Renal cortex interstitium (tissue), 11 donors: ENCODE measurements around the gene MTSS2. TPM values are rescaled to one million over a fixed set of nuclear protein-coding genes. Genes with fewer than 3 reads are reported as not detected.

Experiments
- DNase-seq, 11 donors: peaks; one replicate each; pipeline ENCODE4 v3.0.0-alpha.2; 2013; ENCODE audit warnings: low read depth in 9 of 11, low spot score in 4 of 11; ENCODE audit errors: extremely low read depth in 1 of 11
- polyA plus RNA-seq, 3 donors: library from polyadenylated mRNA; unstranded; fragments of 120-200 nt; gene quantifications; one replicate each; pipeline ENCODE4 v1.2.1, GENCODE V29; 2013; ENCODE audit not compliant: insufficient read length in 3 of 3

The MTSS2 gene
- polyA plus RNA-seq, 3 donors: 37.5 to 54.8 (median 40.7) TPM

DNA sequence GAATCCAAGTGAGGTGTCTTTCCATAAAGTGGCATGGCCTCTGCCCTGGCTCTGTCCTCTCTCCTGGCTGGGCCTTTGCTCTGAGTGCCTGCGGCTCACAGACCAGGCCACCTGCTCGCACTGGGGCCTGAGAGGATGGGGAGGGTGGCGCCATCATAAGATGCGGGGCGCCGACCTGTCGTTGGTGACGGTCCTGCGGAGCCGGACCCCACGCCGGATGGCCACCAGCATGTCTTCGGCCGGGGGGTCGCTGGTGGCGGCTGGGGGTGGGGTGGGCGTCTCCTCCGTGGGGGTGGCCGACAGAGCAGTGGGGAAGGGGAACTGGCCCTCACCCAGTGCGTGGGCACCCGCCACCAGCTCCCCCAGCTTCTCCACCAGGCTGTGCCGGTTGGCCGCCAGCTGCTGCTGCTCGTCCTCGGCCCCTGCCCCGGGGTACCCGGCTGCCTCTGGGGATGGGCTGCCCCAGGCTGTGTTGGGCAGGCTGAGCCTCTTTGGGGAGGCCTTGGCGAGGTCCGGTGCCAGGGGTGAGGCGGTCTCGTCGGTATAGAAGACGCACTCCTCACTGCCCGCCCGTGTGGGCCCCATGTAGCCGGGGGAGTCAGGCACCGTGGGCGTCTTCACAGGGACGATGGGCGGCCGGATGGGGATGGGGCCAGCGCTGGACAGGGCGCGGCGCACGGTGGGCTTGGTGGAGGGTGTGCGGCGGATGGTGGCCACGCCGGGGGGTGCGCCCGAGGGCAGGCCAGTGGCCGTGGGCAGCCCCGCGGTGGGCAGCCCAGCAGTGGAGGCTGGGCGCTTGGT lies 22.1 kb downstream of the MTSS2 start:
- no peak for DNase-seq

DNA sequence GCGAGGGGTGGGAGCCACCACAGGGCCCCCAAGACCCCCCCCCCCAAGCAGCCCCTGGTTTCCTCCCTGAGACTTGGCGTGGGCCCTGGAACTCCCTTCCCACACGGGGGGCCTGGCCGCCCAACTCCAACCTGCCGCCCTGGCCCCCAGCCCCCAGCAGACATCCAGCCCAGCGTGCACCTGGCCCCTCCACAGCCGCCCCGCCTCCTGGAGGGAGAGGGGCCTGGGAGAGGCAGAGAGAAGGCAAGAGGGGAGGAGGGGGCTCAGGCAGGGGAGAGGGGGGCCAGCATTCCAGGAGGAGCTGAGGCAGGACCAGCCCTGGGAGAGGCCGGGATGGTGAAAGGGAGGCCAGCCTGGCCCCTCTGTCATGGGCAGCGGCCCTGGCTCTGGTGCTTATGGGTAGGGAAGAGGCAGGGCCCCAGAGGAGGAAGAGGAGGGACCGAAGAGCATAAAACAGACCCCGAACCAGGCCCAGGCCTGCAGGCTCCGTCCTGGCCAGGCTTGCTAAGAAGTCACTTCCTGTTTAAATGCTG lies 22.8 kb downstream of the MTSS2 start:
- no peak for DNase-seq

- no peak for DNase-seq
Measured at GRCh38 chr16:70661918-70662641, 23.8 kb downstream of the MTSS2 start.

DNA sequence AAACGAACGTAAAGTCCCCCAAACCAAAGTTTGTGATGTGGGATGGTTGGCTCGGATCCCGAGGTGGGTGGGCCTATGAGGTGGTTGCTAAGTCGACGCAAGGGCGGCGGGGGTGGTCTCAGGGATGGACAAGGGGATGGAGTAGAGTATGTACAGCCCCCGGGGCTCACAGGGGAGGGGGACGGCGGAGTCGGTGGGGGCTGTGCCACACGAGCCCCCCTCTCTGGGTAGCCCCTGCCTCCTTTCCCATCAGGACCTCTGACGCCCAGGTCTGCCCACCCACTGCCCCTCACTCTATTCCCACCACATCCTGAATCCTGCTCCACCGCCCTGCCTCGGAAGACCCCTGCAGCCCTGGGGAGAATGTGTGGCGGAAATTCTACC lies 24.3 kb downstream of the MTSS2 start:
- DNase-seq: no peak

- DNase-seq: no peak
Measured at GRCh38 chr16:70660672-70661350, 25.0 kb downstream of the MTSS2 start.

DNA sequence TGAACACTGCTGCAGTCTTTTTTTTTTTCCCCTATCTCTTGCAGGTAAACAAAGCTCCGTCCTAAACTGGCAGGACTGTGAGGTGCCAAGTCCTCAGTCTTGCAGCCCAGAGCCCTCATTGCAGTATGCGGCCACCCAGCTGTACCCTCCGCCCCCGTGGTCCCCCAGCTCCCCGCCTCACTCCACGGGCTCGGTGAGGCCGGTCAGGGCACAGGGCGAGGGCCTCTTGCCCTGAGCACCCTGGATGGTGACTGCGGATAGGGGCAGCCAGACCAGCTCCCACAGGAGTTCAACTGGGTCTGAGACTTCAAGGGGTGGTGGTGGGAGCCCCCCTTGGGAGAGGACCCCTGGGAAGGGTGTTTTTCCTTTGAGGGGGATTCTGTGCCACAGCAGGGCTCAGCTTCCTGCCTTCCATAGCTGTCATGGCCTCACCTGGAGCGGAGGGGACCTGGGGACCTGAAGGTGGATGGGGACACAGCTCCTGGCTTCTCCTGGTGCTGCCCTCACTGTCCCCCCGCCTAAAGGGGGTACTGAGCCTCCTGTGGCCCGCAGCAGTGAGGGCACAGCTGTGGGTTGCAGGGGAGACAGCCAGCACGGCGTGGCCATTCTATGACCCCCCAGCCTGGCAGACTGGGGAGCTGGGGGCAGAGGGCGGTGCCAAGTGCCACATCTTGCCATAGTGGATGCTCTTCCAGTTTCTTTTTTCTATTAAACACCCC lies 25.7 kb downstream of the MTSS2 start:
- no peak for DNase-seq

GRCh38 chr16:70659546-70659945 lies 26.3 kb downstream of the MTSS2 start:
- DNase-seq: no peak

GRCh38 chr16:70658921-70659320 lies 26.9 kb downstream of the MTSS2 start:
- DNase-seq: no peak

DNA sequence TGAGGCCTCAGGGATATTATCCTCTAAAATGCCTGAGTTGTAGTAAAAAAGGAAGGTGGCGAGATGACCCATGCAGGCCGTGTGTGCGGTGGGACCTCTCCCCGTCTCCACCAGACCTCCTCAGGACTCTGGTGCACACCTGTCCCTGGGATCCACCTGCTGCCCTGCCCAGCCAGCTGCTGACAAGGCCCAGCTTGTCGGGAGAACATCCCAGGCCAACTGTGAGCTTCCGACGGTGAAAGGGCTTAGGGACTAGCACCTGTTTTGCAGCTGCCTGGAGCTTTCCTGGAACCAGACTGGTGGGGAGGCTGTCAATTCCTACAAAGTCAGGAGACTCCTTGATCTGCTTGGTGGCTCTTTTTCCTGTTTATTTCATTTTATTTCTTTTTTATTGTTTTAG lies 27.9 kb downstream of the MTSS2 start:
- DNase-seq: no peak

DNA sequence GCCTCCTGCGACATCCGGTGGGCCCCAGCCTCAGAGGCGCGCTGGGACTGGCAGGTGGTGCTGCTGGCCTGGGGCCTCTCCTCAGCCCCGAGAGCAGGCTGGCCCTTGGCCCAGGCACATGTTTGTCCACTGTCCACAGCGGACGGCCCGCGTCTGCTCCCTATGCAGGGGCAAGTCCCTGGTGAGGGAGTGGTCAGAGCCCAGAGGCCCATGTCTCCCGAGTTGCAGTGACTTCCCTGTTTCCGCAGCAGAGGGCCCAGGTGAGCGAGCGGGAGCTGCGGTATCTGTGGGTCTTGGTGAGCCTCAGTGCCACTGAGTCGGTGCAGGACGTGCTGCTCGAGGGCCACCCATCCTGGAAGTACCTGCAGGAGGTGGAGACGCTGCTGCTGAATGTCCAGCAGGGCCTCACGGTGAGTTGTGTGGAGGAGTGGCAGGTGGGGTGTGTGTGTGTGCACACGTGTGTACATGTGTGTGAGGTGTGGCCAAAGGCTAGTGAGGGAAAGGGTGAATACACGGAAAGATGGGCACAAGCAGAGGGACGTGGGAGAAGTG lies 29.1 kb downstream of the MTSS2 start:
- DNase-seq: no peak

GRCh38 chr16:70656065-70656711 lies 29.7 kb downstream of the MTSS2 start:
- no peak for DNase-seq

DNA sequence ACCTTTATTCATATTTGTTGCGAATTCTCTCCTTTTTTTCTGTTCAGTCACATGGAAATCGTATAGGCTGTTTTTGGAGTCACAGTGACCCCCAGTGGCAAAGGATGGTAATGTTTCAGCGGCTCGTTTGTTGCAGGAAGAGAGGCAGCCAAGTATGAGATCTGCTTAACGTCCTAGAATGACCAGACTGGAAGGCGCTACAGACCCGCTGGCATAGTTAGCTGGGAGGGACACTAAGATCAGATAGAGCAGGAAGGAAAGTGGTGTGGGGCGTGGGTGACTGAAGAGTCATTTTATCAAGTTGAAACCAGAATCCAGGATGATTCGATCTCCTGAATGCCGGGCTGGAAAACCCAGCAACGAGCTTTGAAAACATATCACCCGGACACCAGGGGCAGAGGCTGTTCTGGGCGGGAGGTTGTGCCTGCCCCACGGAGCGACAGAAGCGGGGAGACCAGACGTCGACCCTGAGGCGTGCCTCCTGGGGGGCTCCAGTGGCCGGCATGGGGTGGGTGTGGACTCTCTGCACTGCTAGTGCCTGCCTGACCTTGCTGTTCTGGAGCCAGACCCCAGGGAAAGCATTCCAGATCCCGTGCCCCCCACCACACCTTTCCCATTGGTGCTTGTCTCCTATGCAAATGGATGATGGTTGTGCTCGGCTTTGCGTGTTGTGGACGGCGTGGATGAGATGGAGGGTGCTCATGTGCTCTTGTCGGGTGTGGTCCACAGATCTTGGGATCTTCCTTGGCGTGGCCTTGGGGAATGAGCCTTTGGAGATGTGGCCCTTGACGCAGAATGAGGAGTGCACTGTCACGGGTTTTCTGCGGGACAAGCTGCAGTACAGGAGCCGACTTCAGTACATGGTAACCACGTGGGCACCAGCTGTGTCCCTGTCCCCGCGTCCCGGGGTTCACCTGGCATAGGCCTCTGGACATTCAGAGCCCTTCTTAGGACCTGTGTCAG lies 31.8 kb downstream of the MTSS2 start:
- peak; percentile 62 to 90 (median 82) for DNase-seq

DNA sequence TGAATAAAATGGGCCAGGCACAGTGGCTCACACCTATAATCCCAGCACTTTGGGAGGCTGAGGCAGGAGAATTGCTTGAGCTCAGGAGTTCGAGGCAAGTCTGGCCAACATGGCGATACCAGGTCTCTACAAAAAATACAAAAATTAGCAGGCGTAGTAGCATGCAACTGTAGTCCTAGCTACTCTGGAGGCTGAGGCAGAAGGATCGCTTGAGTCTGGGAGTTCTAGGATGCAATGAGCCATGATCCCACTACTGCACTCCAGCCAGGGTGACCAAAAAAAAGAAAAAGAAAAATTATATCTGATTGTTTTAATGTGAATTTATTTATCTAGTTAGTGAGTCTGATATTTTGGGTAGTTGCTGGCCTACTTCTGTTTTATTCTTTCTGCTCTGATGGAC lies 32.4 kb downstream of the MTSS2 start:
- DNase-seq: no peak

- no peak for DNase-seq
Measured at GRCh38 chr16:70652322-70652721, 33.5 kb downstream of the MTSS2 start.

DNA sequence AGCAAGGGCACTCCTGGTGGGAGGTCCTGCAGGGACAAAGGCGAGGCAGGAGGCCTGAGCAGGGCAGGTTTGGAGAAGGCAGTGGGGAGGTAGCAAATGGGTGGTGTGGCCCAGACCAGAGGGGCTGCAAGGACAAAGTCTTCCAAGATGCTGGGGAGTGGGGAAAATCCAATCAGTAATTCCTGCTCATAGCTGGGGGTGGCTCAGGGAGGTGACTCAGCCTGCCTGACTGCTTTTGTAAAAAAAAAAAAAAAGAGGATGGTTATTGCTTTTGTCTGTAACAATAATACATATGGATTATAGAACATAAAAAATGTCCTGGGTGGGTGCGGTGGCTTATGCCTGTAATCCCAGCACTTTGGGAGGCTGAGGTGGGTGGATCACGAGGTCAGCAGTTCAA lies 34.3 kb downstream of the MTSS2 start:
- DNase-seq: no peak

DNA sequence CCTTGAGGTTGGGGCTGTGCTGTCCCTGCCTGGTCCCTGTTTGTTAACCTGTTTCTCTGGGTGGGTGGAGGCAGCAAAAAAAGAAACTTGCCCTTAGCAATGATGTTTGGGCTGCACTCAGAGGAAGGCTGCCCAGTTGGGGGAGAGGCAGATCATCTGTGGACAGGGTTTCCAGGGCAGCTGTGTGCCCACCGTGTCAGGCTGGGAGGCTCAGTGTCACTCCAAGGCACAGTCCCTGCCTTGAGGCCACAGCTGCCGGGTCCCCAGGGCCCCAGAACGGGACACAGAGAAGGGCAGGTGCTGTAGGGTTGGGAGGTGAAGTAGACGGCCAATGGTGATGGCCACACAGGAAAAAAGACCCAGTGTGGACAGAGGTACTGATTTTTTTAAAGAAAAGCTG lies 35.6 kb downstream of the MTSS2 start:
- no peak for DNase-seq

DNA sequence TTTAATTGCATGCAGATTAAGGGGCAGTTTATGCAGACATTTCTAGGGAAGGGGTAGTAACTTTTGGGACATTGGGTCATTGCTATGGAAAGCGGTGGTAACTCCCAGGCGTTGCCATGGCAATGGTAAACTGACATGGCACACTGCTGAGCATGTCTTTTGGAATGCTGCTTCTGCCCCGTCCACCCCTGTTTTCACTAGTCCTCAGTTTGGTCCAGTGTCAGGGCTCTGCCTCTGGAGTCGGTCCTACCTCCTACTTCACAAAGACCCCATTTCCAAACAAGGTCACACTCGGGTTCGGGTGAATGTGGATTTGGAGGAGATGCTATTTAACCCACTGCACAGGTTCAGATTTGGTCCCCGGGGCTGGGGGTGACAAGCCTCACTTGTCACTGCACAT lies 36.6 kb downstream of the MTSS2 start:
- no peak for DNase-seq
